ENCODE measurements around the gene GFRA3.

The GFRA3 gene

DNA sequence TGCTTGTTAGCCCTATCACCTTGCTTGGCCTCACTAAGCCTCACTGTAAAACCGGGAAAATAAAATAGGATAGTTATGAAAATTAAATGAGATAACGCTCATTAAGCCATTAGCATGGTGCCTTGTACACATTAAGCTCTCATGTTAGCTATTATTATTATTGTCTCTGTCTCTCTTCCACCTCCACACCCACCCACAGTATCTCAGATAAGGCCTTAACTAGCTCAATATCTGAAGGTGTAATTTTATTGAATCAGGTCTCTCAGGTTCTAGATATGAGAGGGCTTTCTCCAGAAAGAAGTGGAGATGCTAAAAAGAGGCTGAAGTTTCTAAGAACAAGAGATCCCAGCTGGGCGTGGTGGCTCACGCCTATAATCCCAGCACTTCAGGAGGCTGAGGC is 27.6 kb downstream of the GFRA3 start:
- H3K4me3 ChIP-seq (ENCODE audit: low read length): no peak overlapping the region
- H3F3A ChIP-seq (ENCODE audit: control insufficient read depth, insufficient read depth): no peaks in the 10 kb centered on the region
- H4K20me1 ChIP-seq (ENCODE audit: control insufficient read depth, insufficient read depth, low read depth, low read length): no peaks in the 10 kb centered on the region
- H3K4me2 ChIP-seq (ENCODE audit: low read length): no peak overlapping the region
- no peaks in the 10 kb centered on the region for H3K9me3 ChIP-seq (ENCODE audit: control insufficient read depth, insufficient read depth, low read length)
- H3K9me2 ChIP-seq (replicated peaks; ENCODE audit: control insufficient read depth, low read length): no peaks in the 10 kb centered on the region
- H3K27ac ChIP-seq (ENCODE audit: low read depth, low read length): no peak overlapping the region
- no peaks in the 10 kb centered on the region for H3K36me3 ChIP-seq (ENCODE audit: control insufficient read depth, low read length)
- H3K4me1 ChIP-seq (ENCODE audit: control insufficient read depth, low read length): no peaks in the 10 kb centered on the region
- TF ChIP-seq EZH2phosphoT487 (IDR thresholded peaks at IDR 0.05; ENCODE audit: borderline replicate concordance, low read length): no peak
- TF ChIP-seq, protein P1, sequence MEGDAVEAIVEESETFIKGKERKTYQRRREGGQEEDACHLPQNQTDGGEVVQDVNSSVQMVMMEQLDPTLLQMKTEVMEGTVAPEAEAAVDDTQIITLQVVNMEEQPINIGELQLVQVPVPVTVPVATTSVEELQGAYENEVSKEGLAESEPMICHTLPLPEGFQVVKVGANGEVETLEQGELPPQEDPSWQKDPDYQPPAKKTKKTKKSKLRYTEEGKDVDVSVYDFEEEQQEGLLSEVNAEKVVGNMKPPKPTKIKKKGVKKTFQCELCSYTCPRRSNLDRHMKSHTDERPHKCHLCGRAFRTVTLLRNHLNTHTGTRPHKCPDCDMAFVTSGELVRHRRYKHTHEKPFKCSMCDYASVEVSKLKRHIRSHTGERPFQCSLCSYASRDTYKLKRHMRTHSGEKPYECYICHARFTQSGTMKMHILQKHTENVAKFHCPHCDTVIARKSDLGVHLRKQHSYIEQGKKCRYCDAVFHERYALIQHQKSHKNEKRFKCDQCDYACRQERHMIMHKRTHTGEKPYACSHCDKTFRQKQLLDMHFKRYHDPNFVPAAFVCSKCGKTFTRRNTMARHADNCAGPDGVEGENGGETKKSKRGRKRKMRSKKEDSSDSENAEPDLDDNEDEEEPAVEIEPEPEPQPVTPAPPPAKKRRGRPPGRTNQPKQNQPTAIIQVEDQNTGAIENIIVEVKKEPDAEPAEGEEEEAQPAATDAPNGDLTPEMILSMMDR (IDR thresholded peaks at IDR 0.05; ENCODE audit: low read depth, low read length, poor library complexity, severe bottlenecking): no peak
- peaks cover 22% of the 10 kb centered on the region for H3K27me3 ChIP-seq (ENCODE audit: control insufficient read depth, low read length)
- no peaks in the 10 kb centered on the region for H3K79me2 ChIP-seq (ENCODE audit: control insufficient read depth, low read length)

GRCh38 chr5:138246334-138246733 is 28.1 kb downstream of the GFRA3 start:
- Histone ChIP-seq H3K4me3 (ENCODE audit: low read length) (no peak overlapping the region), H3K4me2 (ENCODE audit: low read length) (no peak overlapping the region), H3K27me3 (ENCODE audit: control insufficient read depth, low read length) (peaks cover 27% of the 10 kb centered on the region), H3F3A (ENCODE audit: control insufficient read depth, insufficient read depth) (no peaks in the 10 kb centered on the region), H4K20me1 (ENCODE audit: control insufficient read depth, insufficient read depth, low read depth, low read length) (no peaks in the 10 kb centered on the region), H3K4me1 (ENCODE audit: control insufficient read depth, low read length) (0 out of 2 replicates have a peak, but pooled peaks cover 2% of the 10 kb centered on the region), H3K9me2 (replicated peaks; ENCODE audit: control insufficient read depth, low read length) (no peaks in the 10 kb centered on the region), H3K27ac (ENCODE audit: low read depth, low read length) (no peak overlapping the region), H3K79me2 (ENCODE audit: control insufficient read depth, low read length) (no peaks in the 10 kb centered on the region), H3K9me3 (ENCODE audit: control insufficient read depth, insufficient read depth, low read length) (no peaks in the 10 kb centered on the region), H3K36me3 (ENCODE audit: control insufficient read depth, low read length) (no peaks in the 10 kb centered on the region)
- no peak for TF ChIP-seq EZH2phosphoT487 (IDR thresholded peaks at IDR 0.05; ENCODE audit: borderline replicate concordance, low read length)
- TF ChIP-seq, protein P1 (IDR thresholded peaks at IDR 0.05; ENCODE audit: low read depth, low read length, poor library complexity, severe bottlenecking): no peak

DNA sequence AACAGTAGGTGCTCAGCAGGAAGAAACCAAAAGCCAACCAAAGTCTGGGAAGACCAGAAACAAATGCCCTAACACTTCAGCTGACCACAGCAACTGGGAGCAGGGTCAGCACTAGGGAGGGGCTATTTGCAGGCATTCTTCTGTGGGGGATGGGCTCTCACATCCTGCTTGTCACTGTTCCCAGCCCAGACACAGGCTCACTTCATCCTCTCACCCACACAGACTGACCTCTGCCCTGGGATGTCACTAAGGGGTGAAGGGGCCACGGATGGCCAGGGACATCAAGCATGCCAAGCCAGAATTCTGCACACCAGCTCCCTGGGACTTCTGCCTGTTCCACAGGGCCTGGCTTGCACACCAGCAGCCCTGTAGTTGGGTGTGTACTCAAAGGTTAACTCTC is 28.7 kb downstream of the GFRA3 start:
- no peaks in the 10 kb centered on the region for H3K9me3 ChIP-seq (ENCODE audit: control insufficient read depth, insufficient read depth, low read length)
- no peak overlapping the region for H3K27ac ChIP-seq (ENCODE audit: low read depth, low read length)
- TF ChIP-seq EZH2phosphoT487 (IDR thresholded peaks at IDR 0.05; ENCODE audit: borderline replicate concordance, low read length): no peak
- TF ChIP-seq, protein P1 (IDR thresholded peaks at IDR 0.05; ENCODE audit: low read depth, low read length, poor library complexity, severe bottlenecking): no peak
- no peaks in the 10 kb centered on the region for H3K79me2 ChIP-seq (ENCODE audit: control insufficient read depth, low read length)
- no peak overlapping the region for H3K4me2 ChIP-seq (ENCODE audit: low read length)
- H3K9me2 ChIP-seq (replicated peaks; ENCODE audit: control insufficient read depth, low read length): no peaks in the 10 kb centered on the region
- peaks cover 5% of the 10 kb centered on the region; the same call in 1 of the 2 replicates for H3K4me1 ChIP-seq (ENCODE audit: control insufficient read depth, low read length)
- no peak overlapping the region for H3K4me3 ChIP-seq (ENCODE audit: low read length)
- H4K20me1 ChIP-seq (ENCODE audit: control insufficient read depth, insufficient read depth, low read depth, low read length): no peaks in the 10 kb centered on the region
- no peaks in the 10 kb centered on the region for H3K36me3 ChIP-seq (ENCODE audit: control insufficient read depth, low read length)
- H3F3A ChIP-seq (ENCODE audit: control insufficient read depth, insufficient read depth): no peaks in the 10 kb centered on the region
- peaks cover 33% of the 10 kb centered on the region for H3K27me3 ChIP-seq (ENCODE audit: control insufficient read depth, low read length)
